ENCODE results near the gene PTCHD4. TPM values are rescaled to one million over a fixed set of nuclear protein-coding genes. Genes with fewer than 3 reads are reported as not detected.
"Not testable (repeated sequence)": the region's sequence is repeated elsewhere in the genome, so short reads cannot be mapped to it uniquely, and the experiment has no call there.

Gene PTCHD4
- total RNA-seq = 0.40 TPM

- ATAC-seq = peak; percentile 91
Measured at GRCh38 chr6:48111143-48111506, at the start of gene PTCHD4. Gene PTCHD4, minus strand, starts transcription at chr6:48111197. Its CDS starts 42,240 bp downstream, at chr6:48068957.

DNA sequence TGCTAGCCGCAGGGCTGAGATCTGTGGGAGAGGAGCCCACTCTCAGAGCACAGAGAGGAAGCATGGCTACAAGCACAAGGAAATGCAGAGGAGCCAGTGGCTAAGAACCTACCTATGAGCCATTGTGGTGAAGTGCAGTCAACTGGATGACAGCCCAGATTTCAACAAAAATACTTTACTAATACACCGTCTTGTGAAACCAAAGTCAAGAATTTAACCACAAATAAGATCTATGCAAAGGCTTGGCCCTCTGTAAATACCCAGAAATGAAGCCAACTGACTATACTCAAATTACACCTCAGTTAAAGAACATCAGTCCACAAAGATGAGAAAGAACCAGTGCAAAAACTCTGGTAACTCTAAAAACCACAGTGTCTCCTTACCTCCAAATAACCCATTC lies 40.1 kb upstream of the PTCHD4 start:
- peak; percentile 59 for ATAC-seq

- ATAC-seq = peak; percentile 11
Measured at GRCh38 chr6:48150701-48151100, 39.7 kb upstream of the PTCHD4 start.

DNA sequence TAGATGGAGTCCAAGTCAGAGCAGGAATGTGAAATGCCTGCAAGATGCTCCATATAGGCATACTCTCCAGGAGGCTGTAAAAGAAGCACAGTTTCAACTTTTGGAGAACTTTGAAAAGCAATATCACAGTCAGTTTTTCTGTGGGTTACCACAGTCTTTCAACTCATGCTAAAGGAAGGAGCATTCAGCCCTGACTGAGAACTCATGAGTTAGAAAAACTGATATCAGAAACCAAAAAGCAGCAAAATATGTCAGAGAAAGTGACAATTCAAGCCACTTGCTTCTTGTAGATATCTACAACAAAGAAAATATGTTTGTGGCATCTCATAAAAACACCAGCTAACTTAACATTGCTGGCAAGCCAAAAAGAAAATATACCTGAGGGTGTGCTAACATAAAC lies 36.1 kb upstream of the PTCHD4 start:
- ATAC-seq = no peak

GRCh38 chr6:48144021-48144420 lies 33.0 kb upstream of the PTCHD4 start:
- ATAC-seq = no peak

GRCh38 chr6:48141975-48142374 lies 31.0 kb upstream of the PTCHD4 start:
- peak; percentile 74 for ATAC-seq

DNA sequence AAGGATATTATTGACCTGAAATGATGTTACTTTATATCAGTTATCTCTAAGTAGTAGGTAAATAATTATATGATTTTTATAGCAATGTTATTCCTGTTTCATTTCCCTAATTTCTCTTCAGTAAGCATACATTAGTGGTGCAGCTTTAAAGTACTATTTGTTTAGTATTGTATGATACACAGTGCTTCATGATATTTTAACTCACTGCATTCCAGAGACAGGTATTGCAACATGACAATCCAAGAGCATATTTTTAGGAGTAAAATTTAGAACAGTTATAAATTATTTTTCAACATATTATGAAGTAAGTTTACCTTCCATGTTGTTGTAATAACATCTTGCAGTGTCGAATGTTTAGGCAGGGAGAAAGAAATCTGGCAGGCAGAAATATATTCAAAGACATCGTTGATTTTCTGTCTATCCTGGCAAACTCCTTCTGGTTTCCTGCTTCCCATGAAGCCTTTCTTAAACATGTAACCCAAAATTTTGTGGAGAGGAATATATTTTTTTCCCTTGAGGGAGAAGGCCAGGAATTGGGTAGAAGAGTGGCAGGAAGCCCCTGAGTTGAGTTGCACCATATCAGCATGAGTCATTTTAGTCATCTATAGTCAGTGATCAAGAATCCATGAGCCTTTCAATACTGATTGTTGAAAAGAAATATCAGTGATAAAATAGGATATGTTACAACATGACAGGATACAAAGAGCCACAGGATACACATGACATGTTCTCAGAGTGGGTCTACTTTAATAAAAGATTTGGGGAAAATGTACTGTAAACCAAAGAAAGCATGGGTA lies 29.0 kb upstream of the PTCHD4 start:
- ATAC-seq = no peak

DNA sequence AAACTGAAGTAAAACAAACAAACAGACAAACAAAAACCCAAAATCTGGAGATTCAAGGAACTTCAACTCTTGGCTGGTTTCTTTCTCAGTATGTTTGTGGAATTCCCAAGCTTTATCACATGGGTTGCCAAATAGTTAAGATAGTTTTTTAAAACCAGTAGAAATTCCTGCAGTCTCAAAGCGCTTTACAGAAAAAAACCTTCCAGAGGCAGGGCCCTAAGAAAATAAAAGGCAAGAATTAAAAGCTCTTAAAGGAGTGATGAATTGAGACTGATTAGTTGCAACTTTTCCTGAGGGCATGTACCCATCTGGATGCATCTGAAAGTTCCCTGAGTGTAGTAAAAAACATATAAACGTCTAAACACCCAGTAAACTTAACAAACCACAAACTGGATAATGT lies 25.9 kb upstream of the PTCHD4 start:
- no peak for ATAC-seq

DNA sequence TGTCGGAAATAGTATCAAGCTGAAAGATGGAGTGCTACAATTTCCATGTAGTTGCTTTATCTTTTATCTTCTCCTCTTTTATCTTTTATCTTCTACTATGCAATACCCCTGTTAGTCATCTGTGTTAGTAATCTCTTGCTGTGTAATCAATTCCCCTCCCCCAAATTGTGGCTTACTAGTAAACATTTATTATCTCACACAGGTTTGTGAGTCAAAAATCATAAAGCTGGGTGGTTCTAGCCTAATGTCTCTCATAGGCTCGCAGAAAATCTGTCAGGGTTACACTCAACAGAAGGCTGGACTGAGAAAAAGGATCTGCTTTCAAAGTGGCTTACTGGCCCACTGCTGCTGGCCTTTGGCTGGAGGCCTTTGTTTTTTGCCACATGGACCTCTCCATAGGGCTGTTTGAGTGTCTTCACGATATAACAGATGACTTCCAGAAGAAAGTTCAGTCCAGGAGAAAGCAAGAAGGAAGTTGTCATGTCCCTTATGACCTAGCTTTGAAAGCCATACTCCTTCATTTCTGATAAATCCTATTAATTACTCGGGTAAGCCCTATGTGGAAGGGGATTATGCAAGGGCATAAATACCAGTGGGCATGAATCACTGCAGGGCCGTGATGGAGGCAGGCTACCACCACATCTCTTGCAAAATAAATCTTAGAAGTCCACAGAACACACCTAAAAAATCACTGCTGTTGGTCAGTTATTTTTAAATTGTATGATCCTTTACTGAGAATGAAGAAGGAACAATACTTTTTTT lies 24.5 kb upstream of the PTCHD4 start:
- ATAC-seq = peak; percentile 59

- no peak for ATAC-seq
Measured at GRCh38 chr6:48134246-48134645, 23.2 kb upstream of the PTCHD4 start.

- ATAC-seq = no peak
Measured at GRCh38 chr6:48123601-48124000, 12.6 kb upstream of the PTCHD4 start.

DNA sequence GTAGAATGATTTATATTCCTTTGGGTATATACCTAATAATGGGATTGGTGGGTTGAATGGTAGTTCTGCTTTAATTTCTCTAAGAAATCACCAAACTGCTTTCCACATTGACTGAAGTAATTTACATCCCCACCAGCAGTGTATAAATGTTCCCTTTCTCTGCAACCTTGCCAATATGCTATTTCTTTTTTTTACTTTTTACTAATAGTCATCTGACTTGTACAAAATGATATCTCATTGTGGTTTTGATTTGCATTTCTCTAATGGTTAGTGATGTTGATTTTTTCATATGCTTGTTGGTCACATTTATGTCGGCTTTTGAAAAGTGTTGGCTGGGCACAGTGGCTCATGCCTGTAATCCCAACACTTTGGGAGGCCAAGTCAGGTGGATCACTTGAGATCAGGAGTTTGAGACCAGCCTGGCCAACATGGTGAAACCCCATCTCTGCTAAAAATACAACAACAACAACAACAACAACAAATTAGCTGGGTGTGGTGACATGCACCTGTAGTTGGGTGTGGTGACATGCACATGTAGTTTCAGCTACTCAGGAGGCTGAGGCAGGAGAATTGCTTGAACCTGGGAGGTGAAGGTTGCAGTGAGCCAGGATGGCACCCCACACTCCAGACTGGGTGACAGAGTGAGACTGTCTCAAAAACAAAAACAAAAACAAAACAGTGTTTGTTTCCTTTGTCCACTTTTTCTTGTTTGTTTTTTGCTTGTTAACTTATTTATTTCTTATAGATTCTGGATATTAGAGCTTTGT lies 11.2 kb upstream of the PTCHD4 start:
- not testable (repeated sequence) for ATAC-seq

GRCh38 chr6:48116699-48117645 lies 6.0 kb upstream of the PTCHD4 start:
- no peak for ATAC-seq

DNA sequence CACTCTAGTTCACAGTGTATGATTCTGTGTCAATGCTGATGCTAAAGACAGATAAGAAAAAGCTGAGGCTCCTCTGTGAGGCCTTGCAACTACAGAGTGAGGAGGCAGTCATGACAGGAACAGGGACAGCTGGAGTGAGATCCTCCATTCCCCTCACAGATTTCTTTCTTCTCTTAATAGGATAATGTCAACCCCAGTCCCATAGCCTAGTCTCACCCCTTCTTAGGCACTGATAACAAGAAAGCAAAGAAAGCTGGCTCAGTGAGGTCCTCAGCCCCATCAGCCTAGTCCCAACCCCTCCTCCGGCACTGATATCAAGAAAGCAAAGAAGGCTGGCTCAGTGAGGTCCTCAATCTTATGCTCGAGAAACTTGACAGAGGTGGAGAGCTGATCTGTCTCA lies 2.1 kb upstream of the PTCHD4 start:
- ATAC-seq = no peak

GRCh38 chr6:48111575-48111974 lies 578 bp upstream of the PTCHD4 start:
- ATAC-seq = peak; percentile 74

- ATAC-seq = no peak
Measured at GRCh38 chr6:48110436-48111142, 408 bp downstream of the PTCHD4 start.

- peak; percentile 75 for ATAC-seq
Measured at GRCh38 chr6:48109944-48110343, 1.1 kb downstream of the PTCHD4 start.

- not testable (repeated sequence) for ATAC-seq
Measured at GRCh38 chr6:48102476-48103195, 8.4 kb downstream of the PTCHD4 start.

DNA sequence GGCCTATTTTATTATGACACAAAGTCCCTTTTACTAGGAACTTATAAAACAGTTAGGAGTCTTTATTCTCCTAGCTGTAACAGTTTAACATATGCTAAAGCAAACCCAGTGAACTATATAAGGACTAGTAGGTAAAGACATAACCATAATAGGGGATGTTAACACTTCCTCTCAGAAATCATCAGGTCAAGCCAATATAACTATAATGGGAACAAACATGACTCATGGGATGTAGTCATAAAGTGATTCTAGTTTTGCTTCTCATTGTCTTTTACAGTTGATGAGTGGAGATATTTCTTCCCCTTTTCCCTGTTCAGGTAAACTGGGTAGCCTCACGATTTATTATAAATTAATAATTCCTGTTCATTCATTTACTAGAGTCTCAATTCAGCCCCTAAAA lies 9.7 kb downstream of the PTCHD4 start:
- ATAC-seq = peak; percentile 88

GRCh38 chr6:48100588-48100895 lies 10.5 kb downstream of the PTCHD4 start:
- ATAC-seq = no peak

Data from esophagus mucosa (tissue), 1 donor.